HG03095 (cell line): Measurements from ENCODE around the gene IDI1.
A peak's percentile ranks its signal among the peaks of the same experiment; 100 is the strongest.
"Not testable (repeated sequence)": the region's sequence is repeated elsewhere in the genome, so short reads cannot be mapped to it uniquely, and the experiment has no call there.

Source experiments
- ATAC-seq: cut with Tn5 transposase; IDR thresholded peaks from one replicate; pipeline ENCODE4 v1.9.1; 2021; ENCODE audit warnings: moderate library complexity; ENCODE audit not compliant: unreplicated experiment

Gene IDI1

GRCh38 chr10:1048732-1049424 lies at the start of gene IDI1:
Gene IDI1, minus strand, starts transcription at chr10:1049119. Its CDS starts 116 bp downstream, at chr10:1049003.
- peak; percentile 80 for ATAC-seq

DNA sequence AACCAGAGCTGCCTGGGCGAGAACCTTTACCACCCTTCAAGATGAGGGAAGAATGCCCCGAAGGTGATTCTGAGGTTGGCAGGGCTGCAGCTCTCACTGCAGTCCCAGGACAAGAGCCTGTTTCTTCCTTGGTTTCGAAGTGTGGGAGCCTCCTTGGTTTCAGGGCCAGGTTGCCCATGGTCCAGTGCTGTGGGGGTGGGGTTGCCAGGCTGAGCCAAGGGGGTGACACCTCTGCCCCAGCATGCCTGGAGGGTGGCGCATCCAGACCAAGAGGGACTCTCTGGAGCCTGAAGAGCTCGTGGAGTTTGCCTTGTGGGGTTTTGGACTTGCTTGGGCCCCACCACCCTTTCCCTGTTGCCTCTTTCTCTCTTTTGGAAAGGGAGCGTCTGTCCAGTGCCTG lies 48.5 kb upstream of the IDI1 start:
- no peak for ATAC-seq

GRCh38 chr10:1096287-1096889 lies 47.5 kb upstream of the IDI1 start:
- no peak for ATAC-seq

- ATAC-seq = no peak
Observed at GRCh38 chr10:1095498-1095897, 46.6 kb upstream of the IDI1 start.

DNA sequence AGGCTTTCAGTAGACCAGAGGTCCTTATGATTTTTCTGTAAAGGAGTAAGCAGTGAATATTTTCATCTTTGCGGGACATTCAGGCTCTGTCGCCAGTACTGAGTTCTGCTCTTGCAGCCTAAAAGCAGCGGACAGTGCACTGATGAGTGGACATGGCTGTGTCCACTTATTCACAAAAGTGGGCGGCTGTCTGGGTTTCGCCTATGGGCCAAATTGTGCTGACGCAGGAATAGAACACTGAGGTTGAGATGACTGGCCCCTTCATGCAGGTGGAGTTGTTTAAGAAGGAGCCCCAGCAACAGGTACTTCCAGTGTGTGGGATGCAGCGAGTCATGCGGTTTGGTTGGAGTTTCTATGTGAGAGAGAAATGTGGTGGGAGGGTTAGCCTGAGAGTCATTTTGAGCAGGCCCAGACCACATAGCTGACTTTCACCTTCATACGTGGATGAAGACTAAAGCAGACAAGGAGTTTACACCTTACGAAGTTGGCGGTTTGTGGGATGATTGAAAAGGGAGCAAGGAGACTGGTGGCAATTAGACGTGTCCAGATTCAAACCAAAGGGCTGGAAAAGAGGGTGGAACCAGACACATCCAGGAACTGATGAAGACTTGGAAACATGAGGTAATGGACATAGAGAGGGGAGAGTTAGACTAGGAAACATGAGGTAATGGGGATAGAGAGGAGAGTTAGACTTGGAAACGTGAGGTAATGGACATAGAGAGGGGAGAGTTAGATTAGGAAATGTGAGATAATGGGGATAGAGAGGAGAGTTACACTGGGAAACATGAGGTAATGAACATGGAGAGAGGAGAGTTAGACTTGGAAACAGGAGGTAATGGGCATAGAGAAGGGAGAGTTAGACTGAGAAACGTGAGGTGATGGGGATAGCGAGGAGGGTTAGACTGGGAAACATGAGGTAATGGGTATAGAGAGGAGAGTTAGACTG lies 45.5 kb upstream of the IDI1 start:
- ATAC-seq = peak; percentile 69

DNA sequence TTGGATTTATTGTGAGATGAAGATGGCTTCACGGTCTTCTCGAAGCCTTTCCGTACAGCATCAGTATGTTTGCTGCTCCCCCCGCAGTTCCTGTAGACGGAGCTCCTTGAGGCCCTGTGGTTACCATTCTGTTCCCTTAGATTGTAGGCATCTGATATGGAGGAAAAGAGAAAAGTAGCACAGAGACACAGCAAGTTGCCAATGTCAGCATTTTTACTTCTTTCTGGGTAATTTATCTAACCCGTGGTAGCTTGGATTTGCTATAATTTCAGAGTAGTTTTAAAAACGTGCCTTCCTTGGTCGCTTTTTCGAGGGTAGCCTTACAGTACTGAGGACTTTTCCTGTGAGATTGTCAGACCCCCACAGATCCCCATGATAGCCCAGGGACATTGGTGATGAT lies 44.8 kb upstream of the IDI1 start:
- no peak for ATAC-seq

DNA sequence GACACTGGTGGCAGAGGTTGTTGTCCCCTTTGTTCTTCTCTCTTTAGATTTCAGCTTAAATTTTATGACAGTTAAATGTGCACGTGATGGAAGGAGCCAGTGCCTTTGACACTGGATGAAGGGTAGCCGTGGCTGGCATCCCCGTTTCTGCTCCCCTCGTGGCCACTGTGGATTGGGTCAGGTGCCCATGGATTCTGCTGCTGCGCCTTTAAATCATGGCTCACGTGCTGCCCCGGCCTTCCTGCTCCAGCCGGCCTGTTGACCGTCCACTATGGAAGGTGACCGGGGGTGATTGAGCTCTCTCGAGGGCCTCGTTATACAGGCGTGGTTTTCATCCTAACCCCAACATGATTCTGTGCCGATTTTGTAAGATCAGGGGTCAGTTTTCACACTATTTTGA lies 41.8 kb upstream of the IDI1 start:
- ATAC-seq = no peak

DNA sequence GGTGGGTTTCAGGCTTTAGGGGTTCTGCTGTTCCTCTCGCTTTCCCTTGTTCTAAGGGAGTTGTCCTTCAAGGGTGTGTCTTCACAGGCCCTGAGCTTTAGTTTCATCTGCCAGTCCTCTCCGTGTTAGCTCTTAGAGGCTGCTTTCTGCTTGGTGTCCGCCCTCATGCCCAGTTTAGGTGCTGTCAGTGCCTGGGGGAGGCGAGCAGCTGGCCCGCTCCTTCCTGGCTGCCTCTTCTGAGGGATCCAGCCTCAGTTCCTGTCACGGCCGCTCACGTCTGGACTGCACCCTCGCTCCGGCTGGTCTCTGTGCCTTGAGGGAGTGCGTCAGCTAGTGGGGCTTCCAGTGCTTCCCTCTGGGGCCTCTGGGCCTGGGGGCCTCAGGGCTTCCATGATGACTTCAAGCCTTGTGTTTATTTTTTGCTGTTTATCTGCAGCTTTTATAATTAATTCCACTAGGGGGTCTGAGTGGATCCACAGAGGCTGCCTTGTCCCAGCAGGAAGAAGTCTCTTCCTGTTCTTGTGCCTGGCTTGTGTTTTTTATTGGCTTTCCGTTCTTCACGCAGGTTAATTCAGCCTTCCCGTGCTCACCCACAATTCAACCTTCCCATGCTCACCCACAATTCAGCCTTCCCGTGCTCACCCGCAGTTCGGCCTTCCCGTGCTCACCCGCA lies 40.2 kb upstream of the IDI1 start:
- ATAC-seq = no peak

DNA sequence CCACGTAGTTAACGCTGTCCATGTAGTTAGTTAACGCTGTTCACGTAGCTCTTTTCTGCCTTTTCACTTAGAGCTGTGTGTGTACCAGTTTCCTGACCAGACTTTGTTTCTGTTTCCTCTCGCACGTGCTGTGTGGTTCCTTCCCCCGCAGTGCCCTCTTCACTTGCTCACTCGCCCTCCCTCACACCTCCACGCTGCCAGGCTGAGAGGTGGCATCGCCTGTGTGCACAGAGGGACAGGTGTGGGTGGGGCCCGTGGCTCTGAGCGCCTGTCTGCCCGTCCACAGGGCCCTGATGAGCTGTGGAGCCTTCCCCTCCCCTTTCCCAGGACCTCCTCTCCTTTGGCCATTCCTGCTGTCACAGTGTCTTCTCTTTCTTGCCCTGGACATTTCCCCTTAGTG lies 37.9 kb upstream of the IDI1 start:
- ATAC-seq = no peak

DNA sequence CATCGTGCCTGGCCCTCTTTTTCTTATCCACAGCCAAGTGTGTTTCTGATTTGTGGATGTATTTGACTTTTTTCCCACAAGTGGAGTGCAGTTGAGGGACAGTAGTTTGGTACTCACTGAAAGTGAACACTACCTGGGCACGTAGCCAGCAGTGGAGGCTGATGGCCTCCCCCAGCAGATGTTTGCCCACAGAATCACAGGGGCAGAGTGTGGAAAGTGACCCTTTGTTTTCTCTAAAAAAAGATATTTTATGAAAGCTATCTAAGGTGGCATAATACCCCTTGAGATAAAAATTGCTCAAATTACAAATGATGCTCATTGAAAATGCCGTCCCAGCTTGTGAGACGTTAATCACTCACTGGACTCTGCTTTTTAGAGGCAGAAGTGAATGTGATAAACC lies 36.3 kb upstream of the IDI1 start:
- ATAC-seq = no peak

DNA sequence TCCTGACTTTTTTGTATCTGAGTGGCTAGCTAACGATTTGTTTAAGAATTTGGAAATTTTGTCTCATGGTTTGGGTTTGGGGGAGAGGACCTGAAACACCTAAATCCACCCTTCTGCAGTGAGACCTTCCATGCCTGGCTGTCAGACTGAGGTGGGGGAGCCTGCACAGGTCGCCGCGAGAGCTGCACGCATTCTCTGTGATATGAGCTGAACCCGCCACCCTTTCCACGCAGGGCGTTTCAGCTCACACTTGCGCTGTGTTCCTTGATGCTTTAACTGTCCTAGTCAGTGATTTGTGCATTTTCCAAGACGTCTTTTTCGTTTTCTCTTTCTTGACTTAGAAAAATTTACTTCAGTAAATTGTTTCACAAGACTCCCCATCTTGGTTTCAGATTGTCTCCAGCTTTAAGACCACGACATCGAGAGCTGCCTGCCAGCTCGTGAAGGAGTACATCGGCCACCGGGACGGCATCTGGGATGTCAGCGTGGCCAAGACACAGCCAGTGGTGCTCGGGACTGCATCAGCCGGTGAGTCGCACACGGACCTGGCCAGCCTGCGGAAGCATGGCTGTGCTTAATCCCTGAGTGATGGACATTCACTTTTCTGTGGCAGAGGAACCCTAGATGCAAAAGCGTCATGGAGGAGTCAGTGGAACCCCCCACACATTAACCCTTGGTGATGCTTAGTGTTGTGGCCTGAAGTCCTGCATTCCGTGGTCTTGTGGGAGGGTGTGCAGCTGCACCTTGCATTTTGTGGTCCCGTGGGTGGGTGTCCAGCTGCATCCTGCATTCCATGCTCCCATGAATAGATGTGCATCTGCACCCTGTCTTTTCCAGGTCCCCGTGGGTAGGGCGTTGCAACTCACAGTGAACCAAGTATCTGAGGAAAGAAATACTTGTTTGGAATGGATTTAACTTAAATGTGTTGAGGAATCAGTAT lies 35.4 kb upstream of the IDI1 start:
- no peak for ATAC-seq

- ATAC-seq = no peak
Observed at GRCh38 chr10:1083581-1083980, 34.7 kb upstream of the IDI1 start.

GRCh38 chr10:1078668-1079067 lies 29.7 kb upstream of the IDI1 start:
- no peak for ATAC-seq

- ATAC-seq = no peak
Observed at GRCh38 chr10:1074748-1075308, 25.9 kb upstream of the IDI1 start.

GRCh38 chr10:1074052-1074747 lies 25.3 kb upstream of the IDI1 start:
- ATAC-seq = no peak

DNA sequence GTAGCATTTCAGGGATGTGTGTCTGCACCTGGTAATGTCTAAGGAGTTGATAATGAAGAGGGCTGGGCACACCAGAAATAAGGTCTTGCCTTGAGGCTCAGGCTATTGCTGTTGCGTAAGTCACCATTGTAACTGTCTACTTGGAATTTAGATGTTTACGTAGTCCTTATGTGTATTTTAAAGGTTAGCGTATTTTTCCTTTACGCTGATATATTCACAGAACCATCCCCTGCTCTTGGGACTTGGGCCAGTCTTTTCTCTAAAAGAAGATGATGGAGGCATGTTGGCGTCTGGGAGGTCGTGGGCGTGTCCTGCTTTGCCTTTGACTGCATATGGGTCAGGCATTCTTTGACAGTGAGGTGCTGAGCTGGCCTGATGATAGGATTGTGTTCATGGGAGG lies 22.0 kb upstream of the IDI1 start:
- no peak for ATAC-seq

GRCh38 chr10:1068380-1069361 lies 19.8 kb upstream of the IDI1 start:
- no peak for ATAC-seq

DNA sequence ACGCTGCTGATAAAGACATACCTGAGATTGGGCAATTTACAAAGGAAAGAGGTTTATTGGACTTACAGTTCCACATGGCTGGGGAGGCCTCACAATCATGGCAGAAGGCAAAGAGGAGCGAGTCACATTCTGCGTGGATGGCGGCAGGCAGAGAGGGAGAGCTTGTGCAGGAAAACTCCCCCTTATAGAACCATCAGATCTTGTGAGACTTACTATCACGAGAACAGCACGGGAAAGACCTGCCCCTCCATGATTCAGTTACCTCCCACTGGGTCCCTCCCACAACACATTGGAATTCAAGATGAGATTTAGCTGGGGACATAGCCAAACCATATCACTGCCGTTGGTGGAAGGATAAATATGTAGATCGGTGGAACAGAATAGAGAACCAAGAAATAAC lies 17.8 kb upstream of the IDI1 start:
- not testable (repeated sequence) for ATAC-seq
